NCI-H187 treated with DMSO at 0.1 percent for 48 hours (cell line): ENCODE results near the gene ZBTB7C.
A peak's percentile ranks its signal among the peaks of the same experiment; 100 is the strongest.

Experiments used
- DNase-seq: peaks from one replicate; lab custom pipeline; 2025; lab: John Stamatoyannopoulos, UW

Gene ZBTB7C

GRCh38 chr18:48254077-48254602, 155.0 kb downstream of the ZBTB7C start:
- no peak for DNase-seq

- no peak for DNase-seq
These were observed 156.7 kb downstream of the ZBTB7C start for GRCh38 chr18:48252525-48252924.

GRCh38 chr18:48250918-48251317, 158.3 kb downstream of the ZBTB7C start:
- DNase-seq = no peak

GRCh38 chr18:48250362-48250907, 158.7 kb downstream of the ZBTB7C start:
- no peak for DNase-seq

- DNase-seq = no peak
These were observed 159.3 kb downstream of the ZBTB7C start for GRCh38 chr18:48249854-48250253.

- DNase-seq = no peak
These were observed 164.7 kb downstream of the ZBTB7C start for GRCh38 chr18:48244530-48244929.

GRCh38 chr18:48238636-48239035, 170.5 kb downstream of the ZBTB7C start:
- DNase-seq = no peak

GRCh38 chr18:48238206-48238605, 171.0 kb downstream of the ZBTB7C start:
- DNase-seq = no peak

GRCh38 chr18:48236822-48237221, 172.4 kb downstream of the ZBTB7C start:
- no peak for DNase-seq

GRCh38 chr18:48230467-48231113, 178.6 kb downstream of the ZBTB7C start:
- peak; percentile 7 for DNase-seq

- no peak for DNase-seq
These were observed 179.6 kb downstream of the ZBTB7C start for GRCh38 chr18:48229552-48229981.

GRCh38 chr18:48228841-48229240, 180.3 kb downstream of the ZBTB7C start:
- DNase-seq = no peak

GRCh38 chr18:48228301-48228715, 180.9 kb downstream of the ZBTB7C start:
- no peak for DNase-seq

GRCh38 chr18:48227206-48227605, 182.0 kb downstream of the ZBTB7C start:
- DNase-seq = peak; percentile 20

- DNase-seq = no peak
These were observed 182.8 kb downstream of the ZBTB7C start for GRCh38 chr18:48226401-48226800.

GRCh38 chr18:48222118-48222517, 187.1 kb downstream of the ZBTB7C start:
- DNase-seq = peak; percentile 72

- DNase-seq = no peak
These were observed 189.2 kb downstream of the ZBTB7C start for GRCh38 chr18:48219810-48220499.

- DNase-seq = no peak
These were observed 190.0 kb downstream of the ZBTB7C start for GRCh38 chr18:48219037-48219809.

GRCh38 chr18:48218285-48219022, 190.7 kb downstream of the ZBTB7C start:
- no peak for DNase-seq

- no peak for DNase-seq
These were observed 191.6 kb downstream of the ZBTB7C start for GRCh38 chr18:48217258-48218250.
